HG03039 (cell line): ENCODE data around the gene CFHR1.
A peak's percentile ranks its signal among the peaks of the same experiment; 100 is the strongest.
"Not testable (repeated sequence)": the region's sequence is repeated elsewhere in the genome, so short reads cannot be mapped to it uniquely, and the experiment has no call there.

ENCODE experiments used
- ATAC-seq: cut with Tn5 transposase; IDR thresholded peaks from one replicate; pipeline ENCODE4 v1.9.1; 2021; ENCODE audit warnings: mild to moderate bottlenecking, moderate library complexity; ENCODE audit not compliant: unreplicated experiment

CFHR1 gene

GRCh38 chr1:196819531-196819930 lies at the start of gene CFHR1:
CFHR1 (plus strand) TSS chr1:196819731; CDS start chr1:196819845, 114 bp downstream.
- not testable (repeated sequence) for ATAC-seq

GRCh38 chr1:196769823-196770222 lies 49.7 kb upstream of the CFHR1 start:
- ATAC-seq, result not testable (repeated sequence)

GRCh38 chr1:196773713-196774112 lies 45.8 kb upstream of the CFHR1 start:
- ATAC-seq, result no peak

DNA sequence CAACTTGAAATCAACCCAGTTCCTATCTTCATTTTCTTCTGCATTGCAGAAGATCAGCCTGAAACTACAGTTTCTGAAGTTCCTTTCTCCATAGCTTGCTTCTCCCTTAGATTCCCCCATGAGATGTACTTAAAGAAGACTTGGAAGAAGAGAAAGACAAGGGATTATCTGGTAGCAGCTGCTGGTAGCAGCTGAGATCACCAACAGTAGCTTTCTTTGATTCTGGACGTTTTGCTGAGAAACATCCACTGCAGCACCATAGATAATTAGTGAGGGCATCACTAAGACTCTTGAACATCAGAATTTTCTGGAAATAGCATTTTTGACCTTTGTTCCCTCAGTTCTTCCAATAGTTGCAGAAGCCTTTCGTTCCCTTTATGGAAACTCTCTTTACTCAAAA lies 45.4 kb upstream of the CFHR1 start:
- ATAC-seq, result no peak

DNA sequence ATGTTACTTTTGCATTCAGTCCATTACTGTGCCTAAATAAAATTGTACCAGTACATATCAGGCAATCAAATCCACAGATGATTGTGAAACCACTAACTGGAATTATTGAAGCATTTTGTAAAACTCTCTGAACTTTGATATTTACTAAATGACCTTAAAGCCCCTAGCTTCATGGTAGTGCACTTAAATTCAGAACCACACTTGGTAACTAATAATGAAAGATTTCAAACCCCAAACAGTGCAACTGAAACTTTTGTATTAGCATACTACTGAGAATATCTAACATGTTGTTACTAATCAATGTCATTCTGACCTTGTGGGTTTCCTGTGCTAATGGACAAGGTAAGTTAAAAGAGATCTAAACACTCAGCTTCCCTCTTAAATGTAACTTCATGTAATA lies 44.9 kb upstream of the CFHR1 start, which contains the start of gene CFHR3:
Gene CFHR3, plus strand, starts transcription at position 238 of the 400 bp plus-strand sequence. Its CDS starts 47 bp downstream, at position 285.
- ATAC-seq, result peak; percentile 67

- no peak for ATAC-seq
Observed at GRCh38 chr1:196777603-196778002, 41.9 kb upstream of the CFHR1 start.

- ATAC-seq, result no peak
Observed at GRCh38 chr1:196779093-196779492, 40.4 kb upstream of the CFHR1 start.

DNA sequence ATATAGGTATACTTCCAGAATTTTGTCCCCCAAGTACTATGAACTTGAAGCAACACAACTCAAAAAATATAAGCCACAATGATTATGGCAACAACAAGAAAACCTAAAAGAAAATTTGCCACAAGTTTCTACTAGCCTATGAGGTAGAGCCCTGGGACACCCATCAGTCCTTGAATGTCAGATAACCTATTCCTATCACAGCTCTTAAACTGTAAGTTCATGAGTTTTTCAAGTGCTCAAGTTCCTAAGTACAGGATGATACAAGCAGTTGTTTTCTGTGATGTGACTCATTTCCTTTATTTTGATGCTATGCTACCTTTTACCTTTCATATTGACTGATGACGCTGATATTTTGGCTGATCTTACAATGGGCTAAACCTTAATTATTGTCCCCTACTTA lies 28.3 kb upstream of the CFHR1 start:
- ATAC-seq, result not testable (repeated sequence)

DNA sequence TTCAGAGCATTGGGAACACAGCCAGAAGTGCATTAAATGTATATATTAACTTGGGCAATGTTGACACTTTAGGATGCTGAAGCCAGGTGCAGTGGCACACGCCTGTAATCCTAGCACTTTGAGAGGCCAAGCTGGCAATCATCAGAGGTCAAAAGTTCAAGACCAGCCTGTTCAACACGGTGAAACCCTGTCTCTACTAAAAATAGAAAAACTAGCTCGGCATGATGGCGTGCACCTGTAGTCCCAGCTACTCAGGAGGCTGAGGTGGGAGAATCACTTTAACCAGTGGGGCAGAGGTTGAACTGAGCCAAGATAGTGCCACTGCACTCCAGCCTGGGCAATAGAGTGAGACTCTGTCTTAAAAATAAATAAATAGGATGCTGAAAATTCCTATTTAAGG lies 25.4 kb upstream of the CFHR1 start:
- not testable (repeated sequence) for ATAC-seq

DNA sequence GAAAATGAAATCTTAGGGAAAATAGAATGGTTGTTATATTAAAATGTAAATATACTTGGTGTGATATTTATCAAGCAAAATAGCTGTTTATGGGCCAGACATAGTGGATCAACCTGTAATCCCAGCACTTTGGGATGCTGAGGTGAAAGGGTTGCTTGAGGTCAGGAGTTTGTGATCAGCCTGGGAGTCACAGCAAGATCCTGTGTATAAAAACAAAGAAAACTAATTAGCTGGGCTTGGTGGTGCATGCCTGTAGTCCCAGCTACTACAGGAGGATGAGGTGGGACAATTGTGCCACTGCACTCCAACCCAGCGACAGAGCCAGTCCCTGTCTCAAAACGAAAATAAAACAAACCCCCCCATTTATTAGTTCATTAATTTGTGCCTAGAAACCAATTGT lies 21.6 kb upstream of the CFHR1 start:
- ATAC-seq, result no peak

GRCh38 chr1:196801920-196802319 lies 17.6 kb upstream of the CFHR1 start:
- ATAC-seq, result not testable (repeated sequence)

DNA sequence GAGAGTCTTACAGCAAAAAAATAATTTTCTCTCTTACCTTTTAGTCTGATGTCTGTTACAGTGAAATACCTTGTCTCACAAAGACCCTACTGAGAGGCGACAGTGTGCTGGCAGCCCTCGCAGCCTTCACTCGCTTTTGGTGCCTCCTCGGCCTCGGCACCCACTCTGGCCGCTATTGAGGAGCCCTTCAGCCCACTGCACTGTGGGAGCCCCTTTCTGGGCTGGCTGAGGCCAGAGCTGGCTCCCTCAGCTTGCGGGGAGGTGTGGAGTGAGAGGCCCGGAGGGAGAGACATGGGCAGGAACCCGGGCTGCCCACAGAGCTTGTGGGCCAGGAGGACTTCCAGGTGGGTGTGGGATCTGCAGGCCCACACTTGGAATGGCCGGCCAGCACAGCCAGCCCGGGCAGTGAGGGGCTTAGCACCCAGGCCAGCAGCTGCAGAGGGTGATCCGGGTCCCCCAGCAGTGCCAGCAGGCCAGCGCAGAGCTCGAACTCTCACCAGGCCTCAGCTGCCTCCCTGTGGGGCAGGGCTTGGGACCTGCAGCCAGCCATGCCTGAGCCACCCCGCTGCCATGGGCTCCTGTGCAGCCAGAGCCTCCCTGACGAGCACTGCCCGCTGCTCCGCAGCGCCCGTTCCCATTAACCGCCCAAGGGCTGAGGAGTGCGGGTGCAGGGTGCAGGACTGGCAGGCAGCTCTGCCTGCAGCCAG lies 10.8 kb upstream of the CFHR1 start:
- no peak for ATAC-seq

DNA sequence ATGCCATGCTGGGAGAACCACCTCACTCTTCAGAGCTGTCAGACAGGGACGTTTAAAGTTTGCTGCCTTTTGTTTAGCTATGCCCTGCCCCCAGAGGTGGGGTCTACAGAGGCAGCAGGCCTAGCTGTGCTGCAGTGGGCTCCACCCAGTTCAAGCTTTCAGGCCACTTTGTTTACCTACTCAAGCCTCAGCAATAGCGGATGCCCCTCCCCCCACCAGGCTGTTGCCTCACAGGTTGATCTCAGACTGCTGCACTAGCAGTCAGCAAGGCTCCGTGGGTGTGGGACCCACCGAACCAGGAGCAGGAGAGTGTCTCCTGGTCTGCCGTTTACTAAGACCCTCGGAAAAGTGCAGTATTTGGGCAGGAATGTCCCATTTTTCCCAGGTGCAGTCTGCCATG lies 2.1 kb upstream of the CFHR1 start:
- not testable (repeated sequence) for ATAC-seq

GRCh38 chr1:196827860-196828259 lies 8.3 kb downstream of the CFHR1 start:
- ATAC-seq, result peak; percentile 86

DNA sequence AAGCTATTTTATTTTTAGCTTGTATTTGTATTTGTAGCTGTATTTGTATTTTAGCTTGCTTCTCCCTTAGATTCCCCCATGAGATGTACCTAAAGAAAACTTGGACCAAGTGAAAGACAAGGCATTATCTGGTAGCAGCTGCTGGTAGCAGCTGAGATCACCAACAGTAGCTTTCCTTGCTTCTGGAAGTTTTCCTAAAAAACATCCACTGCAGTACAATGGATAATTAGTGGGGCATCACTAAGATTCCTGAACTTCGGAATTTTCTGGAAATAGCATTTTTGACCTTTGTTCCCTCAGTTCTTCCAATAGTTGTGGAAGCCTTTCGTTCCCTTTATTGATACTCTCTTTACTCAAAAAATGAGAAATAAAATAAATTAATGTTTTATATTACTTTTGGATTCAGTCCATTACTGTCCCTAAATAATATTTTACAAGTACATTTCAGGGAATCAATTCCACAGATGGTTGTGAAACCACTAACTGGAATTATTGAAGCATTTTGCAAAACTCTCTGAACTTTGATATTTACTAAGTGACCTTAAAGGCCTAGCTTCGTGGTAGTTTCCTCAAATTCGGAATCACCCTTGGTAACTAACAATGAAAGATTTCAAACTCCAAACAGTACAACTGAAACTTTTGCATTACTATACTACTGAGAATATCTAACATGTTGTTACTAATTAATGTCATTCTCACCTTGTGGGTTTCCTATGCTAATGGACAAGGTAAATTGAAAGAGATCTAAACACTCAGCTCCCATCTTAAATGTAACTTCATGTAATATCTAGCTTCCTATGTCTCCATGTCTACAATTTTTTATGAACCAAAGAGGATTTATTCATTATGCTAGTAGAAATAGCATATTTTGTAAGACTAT lies 30.3 kb downstream of the CFHR1 start:
- not testable (repeated sequence) for ATAC-seq

GRCh38 chr1:196856053-196856452 lies 36.5 kb downstream of the CFHR1 start:
- ATAC-seq, result no peak

GRCh38 chr1:196857188-196857587 lies 37.7 kb downstream of the CFHR1 start:
- ATAC-seq, result no peak

GRCh38 chr1:196858811-196859210 lies 39.3 kb downstream of the CFHR1 start:
- no peak for ATAC-seq

DNA sequence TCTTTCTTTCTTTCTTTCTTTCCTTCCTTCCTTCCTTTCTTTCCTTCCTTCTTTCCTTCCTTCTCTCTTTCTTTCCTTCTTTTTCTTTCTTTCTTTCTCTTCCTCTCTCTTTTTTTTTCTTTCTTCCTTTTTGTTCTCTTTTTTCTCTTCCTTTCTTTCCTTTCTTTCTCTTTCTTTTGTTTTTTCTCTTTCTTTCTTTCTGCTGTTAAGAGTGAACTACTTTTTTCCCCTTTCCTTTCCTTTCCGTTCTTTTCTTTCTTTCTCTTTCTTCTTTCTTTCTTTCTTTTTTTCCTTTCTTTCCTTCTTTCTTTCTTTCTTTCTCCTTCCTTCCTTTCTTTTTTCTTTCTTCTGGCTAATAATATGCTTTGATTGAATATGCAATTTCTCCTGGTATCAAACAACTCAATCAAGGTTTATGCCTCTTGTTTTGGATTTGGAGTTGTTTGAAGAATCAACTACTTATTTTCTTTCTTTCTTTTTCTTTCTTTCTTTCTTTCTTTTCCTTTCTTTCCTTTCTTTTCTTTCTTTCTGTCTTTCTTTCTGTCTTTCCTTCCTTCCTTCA lies 40.9 kb downstream of the CFHR1 start:
- no peak for ATAC-seq

- no peak for ATAC-seq
Observed at GRCh38 chr1:196861429-196861828, 41.9 kb downstream of the CFHR1 start.

DNA sequence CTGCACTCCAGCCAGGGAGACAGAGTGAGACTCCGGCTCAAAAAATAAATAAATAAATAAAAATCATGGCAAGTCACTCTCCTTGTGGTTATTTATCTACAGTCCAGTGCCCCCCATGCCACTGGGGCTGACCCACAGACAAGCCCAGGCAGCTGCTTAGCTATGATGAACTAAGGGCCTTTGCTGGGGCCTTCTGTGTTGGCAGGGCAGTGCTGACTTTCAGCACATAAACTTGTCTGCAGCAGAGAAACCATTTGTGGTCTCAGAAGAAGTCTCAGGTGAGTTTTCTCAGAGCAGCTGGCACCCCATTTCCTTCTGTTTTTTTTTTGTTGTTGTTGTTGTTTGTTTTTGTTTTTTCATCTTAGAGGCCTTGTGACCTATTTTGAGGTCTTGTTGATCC lies 47.4 kb downstream of the CFHR1 start:
- no peak for ATAC-seq

DNA sequence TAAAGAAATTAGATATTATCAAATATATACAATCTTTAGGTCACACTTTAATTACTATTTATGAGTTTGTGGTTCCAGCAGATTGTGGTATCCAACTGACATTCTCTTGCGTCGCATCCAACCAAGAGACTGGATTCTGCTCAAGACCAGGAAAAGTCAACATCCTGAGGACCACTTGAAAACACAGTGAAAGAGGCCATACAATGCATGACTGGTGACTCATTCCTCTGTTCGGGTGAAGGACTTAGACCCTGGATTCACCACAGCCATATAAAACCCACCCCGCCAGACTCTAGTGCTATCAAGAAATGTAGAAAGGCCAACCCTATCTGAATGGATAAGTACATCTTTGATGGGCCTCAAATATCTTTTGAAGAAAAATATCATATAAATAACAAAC lies 53.9 kb downstream of the CFHR1 start:
- no peak for ATAC-seq
